Embryonic facial prominence (tissue), 1 donor: ENCODE data around the gene COPE.
"Not testable (repeated sequence)": the region's sequence is repeated elsewhere in the genome, so short reads cannot be mapped to it uniquely, and the experiment has no call there.

ENCODE experiments used
- DNase-seq: peaks from one replicate; pipeline ENCODE4 v3.0.0-alpha.2; 2016; ENCODE audit errors: extremely low spot score

COPE gene

GRCh38 chr19:18919086-18919899 is at the start of gene COPE, which contains the start of gene DDX49:
Gene COPE, minus strand, starts transcription at chr19:18919387. Its CDS starts 39 bp downstream, at chr19:18919348.
Gene DDX49, plus strand, starts transcription at chr19:18919715. Its CDS starts 27 bp downstream, at chr19:18919742.
- peak; percentile 100 for DNase-seq

- DNase-seq = no peak
These were observed 48.4 kb upstream of the COPE start for GRCh38 chr19:18967358-18968146.

GRCh38 chr19:18966307-18966706 is 47.1 kb upstream of the COPE start:
- DNase-seq = no peak

GRCh38 chr19:18964121-18964520 is 44.9 kb upstream of the COPE start:
- no peak for DNase-seq

GRCh38 chr19:18961767-18962620 is 42.8 kb upstream of the COPE start:
- DNase-seq = no peak

GRCh38 chr19:18960370-18960769 is 41.2 kb upstream of the COPE start:
- no peak for DNase-seq

GRCh38 chr19:18955042-18955441 is 35.9 kb upstream of the COPE start:
- DNase-seq = no peak

- DNase-seq = no peak
These were observed 34.9 kb upstream of the COPE start for GRCh38 chr19:18954094-18954493.

- DNase-seq = not testable (repeated sequence)
These were observed 33.3 kb upstream of the COPE start for GRCh38 chr19:18952364-18953003.

- no peak for DNase-seq
These were observed 32.6 kb upstream of the COPE start for GRCh38 chr19:18951721-18952281.

GRCh38 chr19:18949858-18950257 is 30.7 kb upstream of the COPE start:
- DNase-seq = no peak

- no peak for DNase-seq
These were observed 29.8 kb upstream of the COPE start for GRCh38 chr19:18948976-18949356.

GRCh38 chr19:18948075-18948975 is 29.1 kb upstream of the COPE start:
- no peak for DNase-seq

GRCh38 chr19:18946918-18947317 is 27.7 kb upstream of the COPE start:
- DNase-seq = no peak

- no peak for DNase-seq
These were observed 27.1 kb upstream of the COPE start for GRCh38 chr19:18946335-18946734.

GRCh38 chr19:18945297-18945696 is 26.1 kb upstream of the COPE start:
- DNase-seq = no peak

- no peak for DNase-seq
These were observed 24.3 kb upstream of the COPE start for GRCh38 chr19:18943465-18943864.

- DNase-seq = no peak
These were observed 23.5 kb upstream of the COPE start for GRCh38 chr19:18942692-18943091.

GRCh38 chr19:18941628-18942354 is 22.6 kb upstream of the COPE start:
- no peak for DNase-seq
